ENCODE results near the gene MLPH.

The MLPH gene

DNA sequence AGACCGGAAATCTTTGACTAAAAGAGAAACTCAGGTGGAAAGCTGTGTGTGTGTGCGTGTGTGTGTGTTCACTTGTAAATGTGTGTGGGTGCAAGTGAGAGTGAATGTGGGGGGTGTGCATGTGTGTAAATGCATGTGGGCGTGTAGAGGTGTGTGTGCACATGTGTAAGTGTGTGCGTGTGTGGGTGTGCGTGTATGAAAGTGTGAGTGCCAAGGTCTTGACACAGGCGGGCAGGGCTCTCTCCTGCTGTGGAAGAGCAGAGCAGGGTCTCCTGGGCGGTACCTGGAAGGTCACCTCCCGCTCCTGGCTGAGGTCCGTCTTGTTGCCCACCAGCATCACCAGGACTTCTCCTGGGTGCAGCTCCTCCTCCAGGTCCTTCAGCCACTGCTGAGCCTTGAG is 89.9 kb downstream of the MLPH start:
- DNase-seq (ENCODE audit: low read depth), result no peak
- no peak overlapping the region for H3K4me3 ChIP-seq (ENCODE audit: low read depth, low read length)
- no peak for TF ChIP-seq CTCF (IDR thresholded peaks at IDR 0.05; ENCODE audit: insufficient read depth, low read depth, low read length, missing control alignments)

DNA sequence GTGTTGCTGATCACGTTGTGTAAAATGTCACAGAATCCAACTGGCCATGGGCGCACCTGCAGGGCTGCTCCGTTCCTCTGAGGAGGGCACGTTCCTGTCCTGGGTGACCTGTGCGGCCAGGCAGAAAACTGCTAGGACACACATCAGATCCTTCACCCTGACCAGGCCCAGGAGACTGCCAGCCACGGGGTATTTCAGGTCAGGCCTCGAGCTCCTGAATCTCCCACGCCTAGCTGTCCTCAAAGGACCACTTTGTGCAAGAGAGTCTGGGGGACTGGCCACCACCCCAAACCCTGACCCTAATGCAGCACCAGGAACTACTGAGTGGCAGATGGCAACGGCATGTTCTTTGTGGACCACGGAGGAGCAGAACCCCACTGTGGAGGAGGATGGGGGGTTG is 90.4 kb downstream of the MLPH start:
- no peak overlapping the region for H3K4me3 ChIP-seq (ENCODE audit: low read depth, low read length)
- DNase-seq (ENCODE audit: low read depth), result no peak
- no peak for TF ChIP-seq CTCF (IDR thresholded peaks at IDR 0.05; ENCODE audit: insufficient read depth, low read depth, low read length, missing control alignments)

GRCh38 chr2:237577956-237578870 is 91.2 kb downstream of the MLPH start:
- no peak for TF ChIP-seq CTCF (IDR thresholded peaks at IDR 0.05; ENCODE audit: insufficient read depth, low read depth, low read length, missing control alignments)
- DNase-seq (ENCODE audit: low read depth), result no peak
- H3K4me3 ChIP-seq (ENCODE audit: low read depth, low read length), result no peak overlapping the region

DNA sequence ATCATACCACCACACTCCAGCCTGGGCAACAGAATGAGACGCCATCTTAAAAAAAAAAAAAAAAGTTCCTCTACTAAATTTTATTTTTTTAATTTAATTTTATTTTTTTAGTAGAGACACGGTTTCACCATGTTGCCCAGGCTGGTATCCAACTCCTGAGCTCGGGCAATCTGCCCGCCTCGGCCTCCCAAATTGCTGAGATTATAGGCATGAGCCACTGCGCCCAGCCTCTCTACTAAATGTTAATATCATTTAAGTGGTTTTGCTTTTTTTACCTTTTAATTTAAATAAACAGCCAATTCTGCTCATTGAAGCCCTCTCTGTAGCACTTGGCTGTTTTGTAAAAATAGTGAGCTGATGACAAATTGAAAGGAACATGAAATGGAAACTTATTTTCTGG is 94.3 kb downstream of the MLPH start:
- no peak for TF ChIP-seq CTCF (IDR thresholded peaks at IDR 0.05; ENCODE audit: insufficient read depth, low read depth, low read length, missing control alignments)
- no peak overlapping the region for H3K4me3 ChIP-seq (ENCODE audit: low read depth, low read length)
- no peak for DNase-seq (ENCODE audit: low read depth)

DNA sequence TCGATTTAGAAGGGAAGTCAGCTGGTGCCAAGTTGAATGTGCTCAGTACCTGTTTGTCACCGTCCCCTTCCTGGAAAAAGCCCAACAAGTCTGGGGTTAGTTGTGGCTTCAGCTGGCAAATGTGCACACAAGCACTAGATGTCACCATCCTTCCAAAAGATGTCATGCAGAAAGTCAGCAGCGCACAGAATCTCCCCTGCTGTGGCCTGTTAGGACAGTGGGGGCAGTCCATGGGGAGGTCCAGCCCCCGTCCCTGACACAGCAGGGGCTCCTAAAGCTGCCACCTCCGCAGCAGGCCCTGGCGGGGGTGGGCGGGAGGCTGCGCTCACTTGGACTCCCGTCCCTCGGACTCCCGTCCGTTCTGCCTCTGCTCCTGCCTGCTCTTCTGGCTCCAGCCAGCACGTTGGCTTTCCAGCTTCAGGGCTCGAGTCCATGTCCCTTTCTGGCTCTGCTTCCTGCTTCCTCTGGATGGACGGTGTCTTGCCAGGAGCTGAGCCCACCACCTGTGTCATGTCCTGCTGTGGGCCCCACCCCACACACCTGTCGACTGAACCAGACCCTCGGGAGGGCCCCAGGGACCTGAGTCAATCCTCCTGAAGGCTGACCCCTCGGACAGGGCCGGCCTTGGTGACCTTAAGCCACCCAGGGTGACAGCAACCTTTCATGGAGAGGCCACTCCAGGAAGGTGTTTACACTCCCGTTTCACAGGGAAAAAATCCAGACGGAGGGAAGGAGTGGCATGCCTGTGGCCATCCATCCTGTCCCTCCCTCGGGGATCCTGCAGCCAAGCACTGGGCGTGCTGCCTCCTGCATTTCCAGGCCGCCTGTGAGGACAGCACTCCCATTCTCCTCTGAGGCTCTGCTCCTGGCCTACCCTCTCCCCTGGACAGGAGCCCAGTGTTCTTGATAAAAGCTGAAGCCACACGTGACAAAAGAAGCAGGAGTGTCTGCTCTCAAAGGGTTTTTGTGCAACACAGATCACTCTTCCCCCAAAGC is 95.0 kb downstream of the MLPH start:
- peak; percentile 35 for TF ChIP-seq CTCF (IDR thresholded peaks at IDR 0.05; ENCODE audit: insufficient read depth, low read depth, low read length, missing control alignments)
- DNase-seq (ENCODE audit: low read depth), result peak; percentile 61
- H3K4me3 ChIP-seq (ENCODE audit: low read depth, low read length), result no peak overlapping the region

GRCh38 chr2:237583385-237584295 is 96.6 kb downstream of the MLPH start:
- no peak for TF ChIP-seq CTCF (IDR thresholded peaks at IDR 0.05; ENCODE audit: insufficient read depth, low read depth, low read length, missing control alignments)
- no peak overlapping the region for H3K4me3 ChIP-seq (ENCODE audit: low read depth, low read length)
- DNase-seq (ENCODE audit: low read depth), result no peak

Measured in GM12865 (cell line).